ENCODE data around the gene MSL3B.

Gene MSL3B

DNA sequence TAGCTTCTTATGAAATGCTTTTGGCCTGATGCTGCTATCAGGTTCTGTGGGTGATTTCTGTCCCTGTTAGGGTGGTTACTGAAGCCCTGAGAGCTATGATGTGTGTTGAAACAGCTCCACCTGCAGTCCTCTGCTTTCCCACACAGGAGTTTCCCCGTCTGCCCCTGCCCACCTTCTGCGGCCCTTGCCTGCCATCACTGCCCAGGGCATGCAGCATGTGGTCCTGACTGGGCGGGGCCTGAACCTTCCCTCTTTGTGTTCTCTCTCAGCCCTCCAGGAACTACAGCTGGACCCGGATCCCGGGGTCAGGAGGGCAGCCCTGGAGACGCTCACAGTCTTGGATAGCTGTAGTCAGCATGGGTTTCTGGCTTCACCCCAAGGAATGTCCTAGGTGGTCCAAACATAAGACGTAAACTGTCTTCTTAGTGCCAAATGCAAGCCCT is 35.3 kb downstream of the MSL3B start:
- H3K4me1 ChIP-seq (ENCODE audit: insufficient read depth, low read length) = peaks cover 4% of the 10 kb centered on the region; the same call in 1 of the 2 replicates
- 40% methylated on average over 7 of the region's 7 CpGs for WGBS
- peaks cover 41% of the 10 kb centered on the region for H3K36me3 ChIP-seq (ENCODE audit: insufficient read depth, low read length)
- no peak overlapping the region for H3K9ac ChIP-seq (ENCODE audit: low read depth, low read length)
- H3K27me3 ChIP-seq (ENCODE audit: insufficient read depth, low read length) = no peaks in the 10 kb centered on the region
- H3K27ac ChIP-seq (ENCODE audit: low read depth, low read length) = peak overlapping the region; percentile 40; the same call in 1 of the 2 replicates
- H3K4me3 ChIP-seq (ENCODE audit: low read length) = no peak overlapping the region
- H3K9me3 ChIP-seq (ENCODE audit: insufficient read depth, low read depth, low read length) = no peaks in the 10 kb centered on the region

DNA sequence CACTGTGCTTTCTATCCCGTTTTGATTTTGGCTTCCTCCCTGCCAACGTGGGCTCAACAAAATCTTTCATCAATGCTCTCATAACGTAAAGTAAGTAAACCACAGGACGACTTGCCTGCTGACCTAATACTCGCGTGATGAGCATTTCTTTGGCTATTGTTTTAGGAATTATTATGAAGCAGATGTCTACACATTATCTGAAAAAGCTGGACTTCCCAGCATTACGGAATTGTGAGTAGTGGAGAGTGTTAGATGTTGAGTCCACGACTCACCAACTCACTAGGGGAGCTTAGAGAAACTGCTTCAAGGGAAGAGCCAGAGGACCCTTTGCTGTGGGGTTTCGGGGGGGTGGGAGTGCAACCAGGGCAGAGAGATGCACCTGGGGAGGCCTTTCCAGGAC is 35.8 kb downstream of the MSL3B start:
- H3K4me3 ChIP-seq (ENCODE audit: low read length) = no peak overlapping the region
- H3K27ac ChIP-seq (ENCODE audit: low read depth, low read length) = no peak overlapping the region
- no peak overlapping the region for H3K9ac ChIP-seq (ENCODE audit: low read depth, low read length)
- peaks cover 4% of the 10 kb centered on the region; the same call in 1 of the 2 replicates for H3K4me1 ChIP-seq (ENCODE audit: insufficient read depth, low read length)
- H3K36me3 ChIP-seq (ENCODE audit: insufficient read depth, low read length) = peaks cover 36% of the 10 kb centered on the region
- no peaks in the 10 kb centered on the region for H3K27me3 ChIP-seq (ENCODE audit: insufficient read depth, low read length)
- WGBS = 89% methylated on average over 9 of the region's 9 CpGs
- no peaks in the 10 kb centered on the region for H3K9me3 ChIP-seq (ENCODE audit: insufficient read depth, low read depth, low read length)

DNA sequence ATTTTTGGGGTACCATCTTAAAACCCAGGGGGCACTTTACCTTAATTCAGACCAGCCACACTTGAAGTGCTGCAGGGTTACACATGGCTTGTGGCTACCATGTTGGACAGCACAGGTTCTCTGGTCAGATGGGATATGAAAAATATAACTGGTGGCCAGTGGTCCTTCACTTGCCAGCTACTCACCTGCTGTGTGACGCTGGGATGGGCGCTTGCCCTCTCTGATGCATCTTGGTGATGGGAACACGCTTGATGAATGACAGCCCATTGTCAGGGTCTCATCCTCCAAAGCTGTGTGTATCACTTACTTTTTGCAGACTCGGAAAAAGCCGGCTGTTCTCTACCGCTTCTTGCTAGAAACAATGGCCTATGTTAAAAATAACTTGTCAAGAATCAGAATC is 36.3 kb downstream of the MSL3B start:
- H3K4me1 ChIP-seq (ENCODE audit: insufficient read depth, low read length) = peaks cover 4% of the 10 kb centered on the region; the same call in 1 of the 2 replicates
- H3K9ac ChIP-seq (ENCODE audit: low read depth, low read length) = no peak overlapping the region
- peaks cover 31% of the 10 kb centered on the region for H3K36me3 ChIP-seq (ENCODE audit: insufficient read depth, low read length)
- H3K27ac ChIP-seq (ENCODE audit: low read depth, low read length) = no peak overlapping the region
- no peaks in the 10 kb centered on the region for H3K27me3 ChIP-seq (ENCODE audit: insufficient read depth, low read length)
- H3K4me3 ChIP-seq (ENCODE audit: low read length) = no peak overlapping the region
- WGBS = 98% methylated on average over 6 of the region's 6 CpGs
- H3K9me3 ChIP-seq (ENCODE audit: insufficient read depth, low read depth, low read length) = no peaks in the 10 kb centered on the region

DNA sequence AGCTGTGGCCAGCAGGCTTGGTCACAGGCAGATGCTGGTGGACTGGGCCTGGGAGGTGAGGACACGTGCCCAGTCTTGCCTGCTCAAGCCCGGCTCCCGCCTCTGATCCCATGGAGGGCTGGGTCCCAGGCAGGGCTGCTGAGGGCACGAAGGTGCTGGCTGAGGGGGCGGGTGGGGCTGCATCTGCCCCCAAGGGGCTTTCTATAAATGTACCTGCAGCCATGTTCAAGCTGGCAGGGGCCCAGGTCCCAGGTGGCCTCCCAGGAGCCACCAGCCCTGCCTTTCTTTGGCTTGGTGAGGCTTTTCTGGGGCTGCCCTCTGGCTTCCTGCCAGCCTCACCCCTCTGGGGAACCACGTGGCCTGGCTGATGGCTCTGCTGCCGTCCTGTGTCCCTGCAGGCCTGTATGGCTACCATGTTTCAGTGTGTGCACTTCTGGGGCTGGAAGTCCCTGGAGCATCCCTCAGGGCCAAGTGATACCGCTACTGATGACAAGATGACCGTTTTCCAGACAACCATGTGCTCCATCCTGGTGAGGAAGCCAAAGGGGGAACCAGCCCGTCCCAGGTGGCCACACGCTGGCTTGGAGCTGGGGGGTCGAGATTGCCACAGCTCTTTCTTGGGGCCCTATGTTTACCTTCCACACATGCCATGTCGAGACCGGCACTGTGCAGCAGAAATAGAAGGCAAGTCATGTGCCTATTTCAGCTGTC is 37.0 kb downstream of the MSL3B start:
- 94% methylated on average over 14 of the region's 14 CpGs for WGBS
- Histone ChIP-seq H3K9me3 (ENCODE audit: insufficient read depth, low read depth, low read length) (no peaks in the 10 kb centered on the region), H3K4me3 (ENCODE audit: low read length) (no peak overlapping the region), H3K36me3 (ENCODE audit: insufficient read depth, low read length) (peaks cover 24% of the 10 kb centered on the region), H3K4me1 (ENCODE audit: insufficient read depth, low read length) (peaks cover 4% of the 10 kb centered on the region; the same call in 1 of the 2 replicates), H3K9ac (ENCODE audit: low read depth, low read length) (no peak overlapping the region), H3K27ac (ENCODE audit: low read depth, low read length) (no peak overlapping the region), H3K27me3 (ENCODE audit: insufficient read depth, low read length) (no peaks in the 10 kb centered on the region)

DNA sequence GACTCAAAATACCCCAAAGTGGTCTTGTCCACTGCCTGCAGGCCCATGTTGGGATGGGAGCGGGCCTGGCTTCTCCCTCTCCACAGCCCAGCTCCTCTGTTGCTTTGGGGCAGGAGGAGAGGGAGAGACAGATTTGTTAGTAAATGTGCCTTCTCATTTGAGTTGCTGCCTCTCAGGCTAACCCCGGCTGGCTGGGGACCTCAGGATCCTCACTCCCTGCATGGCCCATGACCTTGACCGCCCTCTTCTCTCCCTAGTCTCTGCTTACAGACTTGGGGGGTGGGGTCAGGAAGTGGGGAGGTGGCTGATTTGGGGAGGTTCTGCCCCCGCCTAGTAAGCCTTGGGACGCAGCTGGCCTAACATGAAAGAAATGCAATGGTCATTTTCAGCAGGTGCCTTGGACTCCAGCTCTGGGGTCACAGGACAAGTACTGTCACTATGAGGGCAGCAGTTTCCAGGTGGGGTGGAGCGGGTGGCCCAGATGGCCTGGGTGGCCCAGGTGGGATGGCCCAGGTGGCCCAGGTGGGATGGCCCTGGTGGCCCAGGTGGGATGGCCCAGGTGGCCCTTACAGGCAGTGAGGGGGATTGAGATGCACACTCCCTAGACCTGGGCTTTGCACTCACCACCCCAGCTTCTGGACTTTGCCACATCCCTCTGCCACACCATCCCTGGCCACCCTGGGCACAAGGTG is 37.9 kb downstream of the MSL3B start:
- H3K4me3 ChIP-seq (ENCODE audit: low read length) = no peak overlapping the region
- WGBS = 92% methylated on average over 6 of the region's 6 CpGs
- no peaks in the 10 kb centered on the region for H3K27me3 ChIP-seq (ENCODE audit: insufficient read depth, low read length)
- H3K27ac ChIP-seq (ENCODE audit: low read depth, low read length) = no peak overlapping the region
- peaks cover 15% of the 10 kb centered on the region for H3K36me3 ChIP-seq (ENCODE audit: insufficient read depth, low read length)
- peaks cover 4% of the 10 kb centered on the region; the same call in 1 of the 2 replicates for H3K4me1 ChIP-seq (ENCODE audit: insufficient read depth, low read length)
- no peaks in the 10 kb centered on the region for H3K9me3 ChIP-seq (ENCODE audit: insufficient read depth, low read depth, low read length)
- H3K9ac ChIP-seq (ENCODE audit: low read depth, low read length) = no peak overlapping the region

DNA sequence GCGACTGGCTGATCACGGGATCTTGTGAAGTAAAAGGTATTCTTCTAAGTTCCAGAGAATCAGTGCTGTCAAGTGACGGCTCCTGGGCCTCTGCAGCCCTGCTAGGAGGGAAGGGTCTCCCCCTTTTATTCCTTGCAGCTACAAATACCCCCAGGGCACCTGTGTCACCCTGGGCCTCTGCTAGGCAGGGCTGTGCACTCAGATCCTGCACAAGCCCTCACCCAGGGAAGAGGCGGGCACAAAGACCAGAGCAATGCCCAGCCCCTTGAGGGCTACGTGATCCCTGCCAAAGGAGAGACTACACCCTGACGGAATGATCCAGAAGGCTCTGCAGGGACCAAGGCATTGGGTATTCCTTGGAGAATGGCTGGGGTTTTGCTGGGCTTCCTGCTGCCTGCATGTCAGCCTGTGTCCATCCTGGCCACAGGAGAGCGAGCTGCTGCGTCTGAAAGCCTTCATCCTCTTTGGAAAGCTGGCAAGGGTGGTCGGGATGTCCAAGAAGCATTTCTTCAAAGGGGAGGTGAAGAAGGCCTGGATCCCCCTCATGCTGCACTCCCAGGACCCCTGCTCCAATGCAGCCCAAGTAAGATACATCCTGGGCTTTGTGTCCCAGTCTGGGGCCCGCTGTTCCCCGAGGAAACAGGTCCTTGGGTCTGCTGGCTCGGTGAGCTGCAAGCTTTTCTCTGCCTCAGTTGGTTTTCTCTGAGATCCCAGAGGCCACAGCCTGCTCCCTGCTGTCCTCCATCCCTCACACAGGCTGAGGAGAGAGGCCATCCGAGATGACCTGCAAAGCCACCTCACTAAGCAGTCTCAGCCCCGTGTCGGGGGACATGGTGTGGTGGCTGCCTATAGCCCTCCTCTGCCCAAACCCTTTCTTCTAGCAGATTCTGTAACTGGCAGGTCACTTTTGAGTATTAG is 38.7 kb downstream of the MSL3B start:
- Histone ChIP-seq H3K36me3 (ENCODE audit: insufficient read depth, low read length) (peaks cover 7% of the 10 kb centered on the region), H3K9me3 (ENCODE audit: insufficient read depth, low read depth, low read length) (no peaks in the 10 kb centered on the region), H3K4me1 (ENCODE audit: insufficient read depth, low read length) (peaks cover 4% of the 10 kb centered on the region; the same call in 1 of the 2 replicates), H3K4me3 (ENCODE audit: low read length) (no peak overlapping the region), H3K27ac (ENCODE audit: low read depth, low read length) (no peak overlapping the region), H3K9ac (ENCODE audit: low read depth, low read length) (no peak overlapping the region), H3K27me3 (ENCODE audit: insufficient read depth, low read length) (no peaks in the 10 kb centered on the region)
- 84% methylated on average over 15 of the region's 15 CpGs for WGBS

DNA sequence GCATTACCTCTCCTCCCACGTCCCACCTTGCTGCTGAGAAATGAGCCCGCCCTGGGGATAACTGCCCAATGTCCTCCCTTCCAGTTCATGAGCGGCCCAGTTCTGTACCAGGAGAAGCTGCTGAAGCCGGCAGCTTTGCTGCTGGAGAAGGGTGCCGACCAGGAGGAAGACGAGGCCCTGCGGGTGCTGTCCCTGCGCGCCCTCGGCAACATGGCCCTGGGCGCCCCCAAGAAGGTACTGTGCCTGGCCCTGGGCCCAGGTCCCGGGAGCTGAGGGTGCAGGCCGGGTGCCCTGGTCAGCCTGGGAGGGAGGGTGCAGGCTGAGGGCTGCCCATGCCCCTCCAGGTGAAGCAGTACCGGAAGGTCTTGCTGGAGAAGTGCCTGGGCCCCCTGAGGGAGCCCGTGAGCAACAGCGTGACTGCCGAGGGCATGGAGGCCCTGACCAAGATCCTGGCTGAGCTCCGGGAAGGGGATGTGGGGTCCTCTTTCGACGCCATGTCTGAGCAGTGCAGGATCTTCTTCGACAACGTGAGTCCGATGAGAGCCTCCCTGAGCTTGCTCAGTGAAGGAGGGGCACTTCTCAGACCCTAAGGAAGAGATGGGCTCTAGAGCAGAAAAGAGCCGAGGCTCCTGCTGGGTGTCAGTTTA is 39.5 kb downstream of the MSL3B start:
- H3K9me3 ChIP-seq (ENCODE audit: insufficient read depth, low read depth, low read length) = no peaks in the 10 kb centered on the region
- no peaks in the 10 kb centered on the region for H3K36me3 ChIP-seq (ENCODE audit: insufficient read depth, low read length)
- 89% methylated on average over 24 of the region's 24 CpGs for WGBS
- H3K9ac ChIP-seq (ENCODE audit: low read depth, low read length) = no peak overlapping the region; the same call in 1 of the 2 replicates
- no peaks in the 10 kb centered on the region for H3K27me3 ChIP-seq (ENCODE audit: insufficient read depth, low read length)
- peaks cover 4% of the 10 kb centered on the region; the same call in 1 of the 2 replicates for H3K4me1 ChIP-seq (ENCODE audit: insufficient read depth, low read length)
- no peak overlapping the region for H3K4me3 ChIP-seq (ENCODE audit: low read length)
- H3K27ac ChIP-seq (ENCODE audit: low read depth, low read length) = no peak overlapping the region

DNA sequence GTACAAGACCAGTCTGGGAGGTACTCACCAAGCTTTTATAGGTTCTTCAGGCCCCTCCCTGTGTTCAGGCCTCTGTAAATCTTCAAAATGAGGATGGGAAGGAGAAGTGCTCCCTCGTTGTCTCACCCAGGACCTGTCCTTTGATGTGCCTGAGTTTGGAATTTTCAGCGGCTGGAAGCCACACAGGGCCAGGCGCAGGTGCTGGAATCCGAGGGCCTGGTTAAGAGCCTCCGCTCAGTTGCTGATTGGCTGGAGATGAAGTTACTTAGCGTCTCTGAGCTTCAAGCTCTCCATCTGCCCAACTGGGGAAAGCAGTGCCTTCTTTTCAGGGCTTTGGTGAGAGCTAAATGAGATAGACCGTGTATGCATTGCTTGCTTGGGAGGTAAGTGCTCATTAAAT is 43.8 kb downstream of the MSL3B start:
- H3K9ac ChIP-seq (ENCODE audit: low read depth, low read length) = no peak overlapping the region
- H3K27me3 ChIP-seq (ENCODE audit: insufficient read depth, low read length) = no peaks in the 10 kb centered on the region
- no peaks in the 10 kb centered on the region for H3K9me3 ChIP-seq (ENCODE audit: insufficient read depth, low read depth, low read length)
- H3K4me1 ChIP-seq (ENCODE audit: insufficient read depth, low read length) = no peaks in the 10 kb centered on the region
- no peak overlapping the region for H3K27ac ChIP-seq (ENCODE audit: low read depth, low read length)
- H3K36me3 ChIP-seq (ENCODE audit: insufficient read depth, low read length) = no peaks in the 10 kb centered on the region
- 73% methylated on average over 7 of the region's 7 CpGs for WGBS
- no peak overlapping the region for H3K4me3 ChIP-seq (ENCODE audit: low read length)

DNA sequence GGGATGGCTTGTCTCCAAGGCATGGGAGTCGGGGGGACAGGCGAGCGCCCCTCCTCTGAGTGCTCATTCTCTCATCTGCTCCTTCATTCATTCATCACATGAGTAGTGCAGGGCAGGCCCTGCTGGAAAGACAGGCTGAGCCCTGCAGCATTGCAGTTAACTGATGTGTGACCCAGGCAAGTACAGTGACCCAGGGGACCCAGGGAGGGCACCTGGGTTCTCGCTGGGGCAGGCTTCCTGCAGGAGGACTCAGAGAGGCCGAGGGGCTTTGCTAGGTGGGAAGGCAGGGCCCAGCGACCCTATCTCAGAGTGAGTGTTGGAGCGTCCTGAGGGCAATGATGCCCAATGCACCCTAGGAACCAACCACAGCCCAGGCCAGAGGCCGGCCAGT is 44.5 kb downstream of the MSL3B start:
- Histone ChIP-seq H3K36me3 (ENCODE audit: insufficient read depth, low read length) (no peaks in the 10 kb centered on the region), H3K27me3 (ENCODE audit: insufficient read depth, low read length) (no peaks in the 10 kb centered on the region), H3K9me3 (ENCODE audit: insufficient read depth, low read depth, low read length) (no peaks in the 10 kb centered on the region), H3K27ac (ENCODE audit: low read depth, low read length) (no peak overlapping the region), H3K4me1 (ENCODE audit: insufficient read depth, low read length) (no peaks in the 10 kb centered on the region), H3K9ac (ENCODE audit: low read depth, low read length) (no peak overlapping the region), H3K4me3 (ENCODE audit: low read length) (no peak overlapping the region)
- 95% methylated on average over 8 of the region's 8 CpGs for WGBS

DNA sequence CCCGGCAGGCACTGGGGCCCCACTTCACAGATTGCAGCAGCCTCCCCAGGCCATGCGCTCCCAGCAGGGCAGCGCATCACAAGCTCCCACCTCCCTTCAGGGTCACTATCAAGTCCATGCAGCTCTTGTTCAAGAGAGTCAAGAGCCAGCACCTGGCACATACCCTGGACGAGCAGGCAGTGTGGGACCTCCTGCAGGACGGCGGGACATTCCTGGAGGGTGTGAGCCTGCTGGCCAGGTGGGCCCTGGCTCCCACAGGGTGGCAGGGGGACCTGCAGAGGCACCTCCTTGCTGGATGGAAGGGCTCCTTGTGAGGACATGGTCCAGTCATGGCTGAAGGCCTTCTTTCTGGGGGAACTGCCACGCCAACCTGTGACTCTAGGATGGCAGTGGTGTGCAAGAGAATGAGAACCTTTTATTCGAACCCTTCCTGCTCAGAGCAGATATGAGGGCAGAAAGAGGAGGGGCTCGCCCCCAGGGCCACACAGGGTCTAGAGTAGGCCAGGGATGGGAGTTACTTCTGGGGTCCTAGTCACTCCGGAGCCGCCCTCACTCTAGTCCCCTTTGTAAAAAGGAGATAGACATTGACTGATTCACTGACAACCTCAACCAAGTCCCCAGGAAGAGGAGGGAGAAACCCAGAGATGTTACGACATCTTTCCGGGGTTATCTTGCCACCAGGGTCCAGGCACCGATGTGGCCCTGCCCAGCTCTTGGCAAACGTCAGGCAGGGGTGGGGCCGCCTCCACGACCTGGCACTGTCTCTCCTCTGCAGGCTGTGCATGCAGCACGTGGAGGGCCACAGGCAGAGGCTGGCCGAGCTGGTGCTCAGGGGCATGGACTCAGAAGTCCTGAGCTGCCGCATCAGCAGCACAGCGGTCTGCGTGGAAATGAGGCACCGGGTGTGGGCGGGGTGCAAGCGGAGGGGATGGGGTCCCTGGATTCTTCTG is 45.1 kb downstream of the MSL3B start:
- Histone ChIP-seq H3K9ac (ENCODE audit: low read depth, low read length) (no peak overlapping the region), H3K27me3 (ENCODE audit: insufficient read depth, low read length) (no peaks in the 10 kb centered on the region), H3K9me3 (ENCODE audit: insufficient read depth, low read depth, low read length) (no peaks in the 10 kb centered on the region), H3K4me1 (ENCODE audit: insufficient read depth, low read length) (no peaks in the 10 kb centered on the region), H3K27ac (ENCODE audit: low read depth, low read length) (no peak overlapping the region), H3K36me3 (ENCODE audit: insufficient read depth, low read length) (no peaks in the 10 kb centered on the region), H3K4me3 (ENCODE audit: low read length) (no peak overlapping the region)
- 93% methylated on average over 25 of the region's 25 CpGs for WGBS

All from HUES64 (cell line).